LHCN-M2 (cell line): ENCODE data around the gene TPTE2. TPM values are rescaled to one million over a fixed set of nuclear protein-coding genes. Genes with fewer than 3 reads are reported as not detected.
A peak's percentile ranks its signal among the peaks of the same experiment; 100 is the strongest.
"Not testable (repeated sequence)": the region's sequence is repeated elsewhere in the genome, so short reads cannot be mapped to it uniquely, and the experiment has no call there.

Experiments
- DNase-seq: peaks from one replicate; pipeline ENCODE4 v3.0.0-alpha.2; 2012; ENCODE audit warnings: low read depth
- total RNA-seq: library from RNA; depleted of rRNA; stranded (reverse); fragments of >200 nt; gene quantifications from 2 replicates; pipeline ENCODE4 v1.2.3, GENCODE V29; 2014; rRNA removed

The TPTE2 gene
- total RNA-seq, 1 experiment from 2014 or later, result not detected

DNA sequence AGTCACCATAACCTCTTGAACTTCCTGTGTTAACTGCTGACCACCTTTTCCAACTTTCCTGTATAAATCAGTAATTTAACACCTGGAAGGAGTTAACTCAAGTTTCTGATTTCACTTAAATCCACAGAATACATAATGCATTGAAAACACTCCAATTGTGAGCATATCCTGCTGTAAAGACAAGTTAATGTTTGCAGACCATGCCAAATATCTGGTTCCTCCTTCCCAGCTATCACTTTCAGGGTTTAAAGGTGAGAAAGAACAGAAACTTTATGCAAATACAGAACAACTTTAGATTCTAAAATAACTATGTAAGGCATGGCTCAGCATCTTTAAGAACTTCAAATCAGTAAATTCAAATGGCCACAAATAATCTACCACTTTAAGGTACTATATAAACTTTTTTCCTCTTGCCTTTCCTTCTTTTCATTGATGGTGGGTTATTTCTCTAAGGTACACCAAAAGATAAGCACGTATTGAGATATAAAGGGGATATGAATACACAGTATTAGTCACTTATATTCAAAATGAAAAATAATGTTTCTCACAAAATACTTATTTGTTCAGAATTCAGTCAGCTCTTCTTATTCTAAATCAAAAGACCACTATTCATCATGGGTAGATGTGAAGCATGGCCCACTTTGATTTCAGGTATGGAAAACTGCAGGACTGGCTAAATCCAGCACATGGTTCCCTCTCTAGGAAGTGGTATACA, 6.6 kb upstream of the TPTE2 start:
- no peak for DNase-seq

DNA sequence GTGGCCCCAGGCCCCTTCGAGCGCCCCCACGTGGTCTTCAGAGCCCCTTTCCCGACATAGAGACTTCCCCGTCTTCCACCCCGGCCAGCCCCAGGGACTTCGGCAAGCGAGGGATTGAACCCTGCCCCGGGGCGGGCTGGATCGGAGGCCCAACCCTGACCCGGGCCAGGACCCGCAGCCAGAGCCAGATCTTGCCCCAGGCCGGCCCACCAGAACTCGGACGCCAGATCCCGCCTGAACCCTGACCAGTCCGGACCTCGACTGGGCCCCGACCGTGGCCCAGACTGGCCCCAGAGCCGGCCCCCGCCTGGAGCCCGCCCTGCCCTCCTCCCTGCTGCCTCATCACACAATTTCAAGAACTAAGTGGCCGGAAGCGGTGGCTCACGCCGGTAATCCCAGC, 253 bp upstream of the TPTE2 start:
- DNase-seq, result no peak

DNA sequence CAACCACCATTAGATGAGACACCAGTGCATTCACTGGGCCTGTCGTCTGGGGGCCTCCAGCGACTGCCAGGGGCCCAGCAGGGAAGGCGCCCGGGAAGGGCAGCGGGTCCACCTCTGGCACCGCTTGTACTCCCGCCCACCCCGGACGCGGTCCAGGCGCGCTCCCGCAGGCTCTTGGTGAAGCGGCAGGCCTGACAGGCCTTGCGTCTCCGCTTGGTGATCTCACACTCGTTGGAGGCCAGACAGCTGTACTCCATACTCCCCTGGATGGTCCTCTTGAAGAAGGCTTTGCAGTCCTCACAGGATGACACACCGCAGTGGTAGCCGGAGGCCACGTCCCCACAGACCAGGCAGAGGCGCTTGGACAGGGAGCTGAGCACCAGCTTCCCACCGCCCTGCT, 660 bp downstream of the TPTE2 start:
- not testable (repeated sequence) for DNase-seq

DNA sequence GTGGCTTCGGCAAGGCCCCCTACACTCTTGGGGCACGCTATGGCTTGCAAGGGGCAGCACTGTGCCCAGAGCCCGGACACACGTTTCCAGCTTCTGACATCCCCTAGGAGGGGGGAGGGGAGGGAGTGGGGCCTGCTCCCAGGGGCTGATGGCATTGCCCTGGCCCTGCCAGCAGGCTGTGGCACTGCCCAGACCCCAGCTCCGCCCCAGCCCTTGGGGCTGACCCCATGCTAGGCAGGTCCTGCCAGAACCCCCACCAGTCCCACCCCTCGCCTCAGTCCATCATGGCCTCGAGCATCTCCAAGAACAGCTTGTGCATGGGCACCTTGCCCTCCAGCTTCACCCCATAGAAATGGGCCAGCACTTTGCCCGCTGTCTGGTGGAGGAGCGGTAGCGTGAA, 1.6 kb downstream of the TPTE2 start:
- DNase-seq, result not testable (repeated sequence)

DNA sequence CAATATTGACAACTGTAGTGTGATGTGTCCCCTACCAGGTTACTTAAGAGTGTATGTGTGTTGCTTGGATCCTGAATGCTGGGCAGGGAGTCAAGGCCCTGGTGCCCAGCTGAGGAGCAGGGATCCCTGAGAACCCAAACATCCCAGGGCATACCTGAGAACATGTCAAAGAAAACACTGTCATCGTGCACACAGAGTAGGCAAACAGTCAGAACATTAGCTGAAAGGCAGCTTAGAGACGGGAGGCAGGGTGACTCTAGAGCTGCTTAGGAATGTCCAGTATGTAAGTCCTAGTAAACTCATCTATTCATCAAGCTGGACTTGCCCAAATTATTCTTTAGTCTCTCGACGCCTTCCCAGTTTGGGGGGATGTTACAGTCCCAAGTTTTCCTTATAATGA, 4.0 kb downstream of the TPTE2 start:
- not testable (repeated sequence) for DNase-seq

DNA sequence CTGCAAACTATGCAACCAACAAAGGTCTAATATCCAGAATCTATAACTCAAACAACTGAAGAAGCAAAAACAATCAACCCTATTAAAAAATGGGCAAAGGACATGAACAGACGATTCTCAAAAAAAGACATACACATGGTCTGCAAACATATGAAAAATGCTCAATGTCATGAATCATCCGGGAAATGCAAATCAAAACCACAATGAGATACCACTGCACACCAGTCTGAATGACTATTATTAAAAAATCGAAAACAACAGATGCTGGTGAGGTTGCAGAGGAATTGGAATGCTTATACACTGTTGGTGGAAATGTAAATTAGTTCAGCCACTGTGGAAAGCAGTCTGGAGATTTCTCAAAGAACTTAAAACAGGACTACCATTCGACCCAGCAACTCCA, 12.1 kb downstream of the TPTE2 start:
- peak; percentile 1 for DNase-seq

DNA sequence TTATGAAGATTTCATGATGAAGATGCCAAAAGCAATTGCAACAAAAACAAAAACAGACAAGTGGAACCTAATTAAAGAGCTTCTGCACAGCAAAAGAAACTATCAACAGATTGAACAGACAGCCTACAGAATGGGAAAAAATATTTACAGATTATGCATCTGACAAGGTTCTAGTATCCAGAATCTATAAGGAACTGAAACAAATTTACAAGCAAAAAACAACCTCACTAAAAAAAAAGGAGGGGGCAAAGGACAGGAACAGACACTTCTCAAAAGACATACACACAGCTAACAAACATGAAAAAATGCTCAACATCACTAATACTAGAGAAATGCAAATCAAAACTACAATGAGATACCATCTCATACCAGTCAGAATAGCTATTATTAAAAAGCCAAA, 35.7 kb downstream of the TPTE2 start:
- DNase-seq, result not testable (repeated sequence)

DNA sequence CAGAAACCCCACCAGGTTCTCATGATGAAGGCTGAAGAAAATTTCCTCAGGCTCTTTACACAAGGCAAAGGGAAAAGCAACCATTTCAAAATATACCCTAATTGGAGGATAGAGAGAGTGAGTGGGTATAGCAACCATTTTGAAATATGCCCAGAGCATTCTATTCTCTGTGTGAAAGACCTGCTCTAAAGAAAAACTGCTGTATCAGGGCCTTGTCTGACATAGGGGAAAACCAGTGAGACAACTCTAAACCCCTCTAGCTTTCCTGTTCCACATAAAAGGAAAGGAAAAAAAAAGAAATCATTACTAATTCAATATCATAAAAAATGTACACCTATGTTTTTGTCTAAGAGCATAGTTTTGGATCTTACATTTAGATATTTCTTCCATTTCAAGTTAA, 42.3 kb downstream of the TPTE2 start:
- DNase-seq, result no peak

DNA sequence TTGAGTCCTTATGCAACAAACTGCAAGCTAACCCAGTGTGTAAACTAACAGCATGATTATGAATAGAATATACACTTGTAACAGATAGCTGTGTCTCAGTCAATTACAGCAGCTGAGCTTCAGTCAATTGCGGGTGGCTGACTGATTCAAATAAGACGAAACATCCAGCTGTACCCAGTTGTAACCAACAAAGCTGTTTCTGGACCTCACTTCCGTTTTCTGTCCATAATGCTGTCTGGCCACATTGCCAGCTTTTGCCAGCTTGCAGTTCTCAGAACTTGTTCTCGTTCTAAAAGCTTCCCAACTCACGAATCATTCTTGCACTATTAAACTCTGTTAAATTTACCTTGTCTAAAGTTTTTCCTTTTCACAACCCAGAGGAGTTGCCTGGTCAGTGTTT, 53.7 kb downstream of the TPTE2 start:
- DNase-seq, result not testable (repeated sequence)

DNA sequence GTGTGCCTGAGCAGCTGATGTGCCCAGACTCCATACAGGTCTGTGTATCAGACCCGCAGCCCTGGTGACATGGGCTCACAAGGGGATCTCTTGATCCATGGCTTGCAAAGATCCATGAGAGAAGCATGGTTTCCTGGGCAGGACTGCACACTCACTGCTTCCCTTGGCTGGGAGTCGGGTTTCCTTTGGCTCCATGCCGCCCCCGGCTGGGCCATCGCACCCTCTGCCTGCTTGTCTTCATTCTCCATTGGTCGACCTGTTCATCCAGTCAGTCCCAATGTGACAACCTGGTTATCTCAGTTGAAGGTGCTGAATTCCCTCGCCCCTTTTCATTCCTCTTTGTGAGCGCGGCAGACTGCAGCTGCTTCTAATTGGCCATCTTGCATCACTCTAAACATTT, 101.2 kb downstream of the TPTE2 start:
- DNase-seq, result not testable (repeated sequence)

DNA sequence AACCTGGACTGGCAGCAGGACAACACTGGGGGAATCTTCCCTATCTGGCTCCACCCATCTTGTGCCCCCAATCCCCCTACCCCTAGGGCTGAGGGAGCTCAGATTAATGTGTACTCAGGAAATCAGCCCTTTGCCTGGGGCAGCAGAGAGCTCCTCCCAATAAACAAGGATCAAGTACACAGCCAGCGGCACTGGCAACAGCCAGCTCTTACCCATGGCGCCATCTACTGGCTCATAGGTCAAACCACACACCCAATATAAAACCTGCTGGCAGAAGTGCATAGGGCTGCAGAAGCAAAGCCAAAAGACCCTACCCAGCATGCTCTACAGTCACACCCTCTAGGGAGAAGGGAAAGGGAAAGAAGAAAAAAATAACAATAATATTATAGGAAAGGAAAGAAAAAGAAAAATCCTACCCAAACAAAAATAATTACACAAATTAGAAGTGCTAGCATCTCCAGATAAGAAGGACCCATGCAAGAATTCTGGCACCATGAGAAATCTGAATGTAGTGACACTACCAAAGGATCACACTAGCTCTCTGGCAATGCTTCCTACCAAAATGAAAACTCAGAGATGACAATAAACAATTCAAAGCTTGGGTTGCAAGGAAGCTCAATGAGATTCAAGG, 122.2 kb downstream of the TPTE2 start:
- DNase-seq, result not testable (repeated sequence)

DNA sequence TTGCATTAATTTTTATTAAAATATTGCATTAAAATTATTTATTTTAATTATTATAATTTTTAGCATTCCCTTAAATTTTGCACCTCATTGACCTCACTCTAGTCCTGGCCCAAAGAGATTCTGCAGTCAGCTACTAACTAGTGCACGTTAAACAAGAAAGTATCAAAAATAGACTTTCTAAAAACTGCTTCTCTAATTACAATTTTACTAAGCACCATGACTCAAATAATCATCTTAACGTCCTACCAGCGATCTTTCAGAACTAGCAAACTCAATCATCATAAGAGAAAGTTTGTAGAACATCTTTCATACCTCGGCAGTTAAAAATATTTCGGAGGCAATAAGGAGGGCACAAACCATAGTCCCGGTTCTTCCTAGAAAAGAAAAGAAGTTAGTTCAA, 123.6 kb downstream of the TPTE2 start:
- DNase-seq, result not testable (repeated sequence)

DNA sequence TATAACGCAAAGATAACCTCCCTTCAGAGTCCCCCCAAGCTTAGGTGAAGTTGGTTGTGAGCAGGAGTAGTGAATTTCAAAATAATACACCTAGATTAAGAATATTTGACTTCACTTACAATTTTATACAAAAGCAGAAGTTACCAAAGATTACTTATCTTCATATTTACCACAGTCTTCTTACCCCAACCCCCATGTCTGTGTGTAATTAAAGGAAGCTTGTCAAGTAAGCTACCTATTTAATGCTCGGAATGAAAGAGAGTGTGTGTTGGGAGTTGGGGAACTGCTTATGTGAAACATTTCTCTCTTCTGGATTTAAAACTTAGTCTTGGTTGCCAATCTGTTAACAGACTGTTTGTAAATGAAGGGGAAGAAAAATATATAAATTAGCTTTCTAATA, 139.1 kb downstream of the TPTE2 start:
- not testable (repeated sequence) for DNase-seq

DNA sequence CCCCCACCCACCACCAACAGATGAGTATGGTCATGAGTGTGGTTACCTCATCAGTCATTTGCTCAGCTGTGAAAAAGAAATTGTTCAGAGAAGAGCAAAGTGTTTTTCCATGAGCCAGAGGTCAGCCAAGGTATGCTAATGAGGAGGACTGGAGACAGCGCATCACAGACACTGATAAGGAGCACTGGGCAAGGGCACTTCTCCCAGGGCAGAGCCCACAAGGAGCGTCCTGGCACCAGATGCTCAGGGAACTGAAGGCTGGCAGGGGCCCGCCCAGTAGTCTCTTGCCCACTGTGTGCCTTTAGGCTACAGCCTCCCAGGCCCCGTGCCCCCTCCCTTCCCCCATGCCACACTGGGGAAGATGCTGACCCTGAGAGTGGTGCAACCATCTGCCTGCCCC, 148.8 kb downstream of the TPTE2 start:
- not testable (repeated sequence) for DNase-seq

DNA sequence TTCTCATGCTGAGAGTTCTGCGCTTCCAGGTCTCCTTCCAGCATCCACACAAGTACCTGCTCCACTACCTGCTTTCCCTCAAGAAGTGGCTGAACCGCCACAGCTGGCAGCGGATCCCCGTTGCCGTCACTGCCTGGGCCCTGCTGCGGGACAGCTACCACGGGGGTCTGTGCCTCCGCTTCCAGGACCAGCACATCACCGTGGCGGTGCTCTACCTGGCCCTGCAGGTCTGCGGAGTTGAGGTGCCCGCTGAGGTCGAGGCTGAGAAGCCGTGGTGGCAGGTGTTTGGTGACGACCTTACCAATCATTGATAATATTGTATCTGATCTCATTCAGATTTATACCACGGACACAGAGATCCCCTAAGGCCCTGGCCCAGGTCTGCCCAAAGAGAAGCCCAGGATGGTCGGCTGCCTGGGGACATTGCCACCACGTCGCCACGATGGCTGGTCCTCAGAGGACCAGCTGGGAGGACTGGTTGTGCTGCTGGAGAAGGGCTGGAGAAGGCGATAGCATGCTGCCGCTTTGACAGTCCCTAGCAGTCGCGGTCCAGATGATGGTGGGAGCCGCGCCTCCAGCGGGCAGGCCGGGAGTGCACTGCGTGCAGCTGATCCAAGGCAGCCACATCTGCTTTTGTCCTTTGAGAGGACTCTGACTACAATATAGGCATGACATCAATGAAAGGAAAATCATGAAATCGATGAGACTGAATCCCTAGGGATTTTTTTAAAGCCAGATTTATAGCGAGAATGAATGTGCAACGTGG, 178.4 kb downstream of the TPTE2 start:
- DNase-seq, result not testable (repeated sequence)

DNA sequence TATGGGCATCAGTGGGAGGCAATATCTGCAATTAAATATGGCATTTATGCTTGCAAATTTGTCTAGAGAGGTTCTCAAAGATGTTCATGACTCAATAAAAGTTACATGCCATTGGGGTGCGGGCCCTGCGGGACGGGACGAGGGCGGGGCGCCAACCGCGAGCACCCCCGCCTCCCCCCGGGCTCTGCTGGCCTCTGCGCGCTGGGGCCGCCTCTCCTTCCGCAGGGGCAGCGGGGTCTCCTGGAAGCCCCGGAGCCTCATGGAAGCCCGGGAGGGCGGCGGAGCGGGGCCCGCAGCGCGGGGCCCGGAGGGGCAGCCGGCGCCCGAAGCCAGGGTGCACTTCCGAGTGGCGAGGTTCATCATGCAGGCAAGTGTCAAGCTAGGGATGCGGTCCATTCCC, 179.2 kb downstream of the TPTE2 start:
- no peak for DNase-seq

Other genes starting within 250 kb of the TPTE2 start
- 8.3 and 11.0 TPM in 2 replicates for gene MPHOSPH8, start 72.1 kb upstream of the TPTE2 start, total RNA-seq
- 51.4 and 56.4 TPM in 2 replicates for gene PSPC1, start 221.4 kb upstream of the TPTE2 start, total RNA-seq